IMR-90 (cell line): ENCODE results near the gene MYO9A. TPM values are rescaled to one million over a fixed set of nuclear protein-coding genes. Genes with fewer than 3 reads are reported as not detected.

Source experiments
- ATAC-seq: fragments of 200-7000 bp; cut with Tn5 transposase; 2 replicates; pipeline ENCODE4 v1.9.1; 2020; ENCODE audit warnings: low read depth, mild to moderate bottlenecking, moderate library complexity
- BruUV-seq: library from RNA; stranded (reverse); fragments of 400-500 nt; replicated peaks from 2 replicates; lab custom pipeline; 2021; lab: Mats Ljungman, UMichigan
- CTCF ChIA-PET: fragments of 300-600 bp; formaldehyde crosslinking; extraction: SDS; loops from one replicate; lab custom pipeline; 2021; ENCODE audit warnings: antibody characterized with exemption; lab: Yijun Ruan, JAX
- POLR2A ChIA-PET: fragments of 300-600 bp; sonication (Branson Sonifier 250); formaldehyde crosslinking; loops from one replicate; lab custom pipeline; 2022; ENCODE audit warnings: antibody characterized with exemption; ENCODE audit not compliant: unreplicated experiment; lab: Charles Lee
- DNase-seq: peaks from one replicate; pipeline ENCODE4 v3.0.0; 2013
- H2AFZ ChIP-seq: replicated peaks from 2 replicates; pipeline ENCODE3; 2013; ENCODE audit warnings: low read length, mild to moderate bottlenecking; ENCODE audit not compliant: poor library complexity
- H2AK5ac ChIP-seq: 2 replicates; pipeline ENCODE4 v1.6.1; 2013; ENCODE audit warnings: low read depth, low read length, inconsistent platforms
- H2AK9ac ChIP-seq: replicated peaks from 2 replicates; pipeline ENCODE3; 2013; ENCODE audit warnings: mild to moderate bottlenecking, low read depth, low read length, moderate library complexity; ENCODE audit not compliant: poor library complexity
- H2BK120ac ChIP-seq: 2 replicates; pipeline ENCODE4 v1.6.1; 2013; ENCODE audit warnings: low read depth, low read length, inconsistent platforms
- H2BK15ac ChIP-seq: 3 replicates; pipeline ENCODE4 v1.6.1; 2013; ENCODE audit warnings: low read depth, low read length, inconsistent platforms
- H2BK20ac ChIP-seq: 2 replicates; pipeline ENCODE4 v1.6.1; 2013; ENCODE audit warnings: low read depth, mild to moderate bottlenecking, inconsistent platforms, low read length, moderate library complexity
- H2BK5ac ChIP-seq: 2 replicates; pipeline ENCODE4 v1.6.1; 2013; ENCODE audit warnings: mild to moderate bottlenecking, low read depth, low read length, inconsistent platforms; ENCODE audit not compliant: poor library complexity, severe bottlenecking
- H3K14ac ChIP-seq: replicated peaks from 2 replicates; pipeline ENCODE4 v1.6.1; 2013; ENCODE audit warnings: low read depth, low read length, inconsistent platforms
- H3K18ac ChIP-seq: 2 replicates; pipeline ENCODE4 v1.6.1; 2013; ENCODE audit warnings: low read depth, low read length, control low read depth
- H3K23ac ChIP-seq: 2 replicates; pipeline ENCODE4 v1.6.1; 2013; ENCODE audit warnings: low read depth, low read length, inconsistent platforms
- H3K27ac ChIP-seq: 2 replicates; pipeline ENCODE4 v1.5.1; 2013; ENCODE audit warnings: mild to moderate bottlenecking, control low read depth, low read length; ENCODE audit not compliant: insufficient read depth
- H3K27me3 ChIP-seq: 2 replicates; pipeline ENCODE4 v1.6.1; 2013; ENCODE audit warnings: low read length; ENCODE audit not compliant: control insufficient read depth, insufficient read depth
- H3K36me3 ChIP-seq: 2 replicates; pipeline ENCODE4 v1.6.1; 2013; ENCODE audit warnings: low read length, mixed read lengths; ENCODE audit not compliant: control insufficient read depth, insufficient read depth
- H3K4ac ChIP-seq: 2 replicates; pipeline ENCODE4 v1.6.1; 2013; ENCODE audit warnings: low read depth, low read length, inconsistent platforms
- H3K4me1 ChIP-seq: 2 replicates; pipeline ENCODE4 v1.6.1; 2013; ENCODE audit warnings: low read length, mixed read lengths; ENCODE audit not compliant: control insufficient read depth, insufficient read depth
- H3K4me2 ChIP-seq: 2 replicates; pipeline ENCODE4 v1.6.1; 2013; ENCODE audit warnings: low read depth, mild to moderate bottlenecking, control low read depth, low read length, moderate library complexity
- H3K4me3 ChIP-seq: 2 replicates; pipeline ENCODE4 v1.5.1; 2013; ENCODE audit warnings: low read depth, mild to moderate bottlenecking, control low read depth, low read length, moderate library complexity; ENCODE audit not compliant: insufficient read depth
- H3K56ac ChIP-seq: 2 replicates; pipeline ENCODE4 v1.6.1; 2013; ENCODE audit warnings: low read length, inconsistent platforms; ENCODE audit not compliant: insufficient read depth; ENCODE audit errors: extremely low read depth
- H3K79me1 ChIP-seq, 2 experiments: 2 replicates each; pipeline ENCODE4 v1.6.1; 2013; ENCODE audit warnings: low read length in 2 of 2, inconsistent platforms in 1 of 2, low read depth in 1 of 2
- H3K9ac ChIP-seq: 2 replicates; pipeline ENCODE4 v1.6.1; 2013; ENCODE audit warnings: low read depth, low read length, control low read depth
- H3K9me1 ChIP-seq: 2 replicates; pipeline ENCODE4 v1.6.1; 2013; ENCODE audit warnings: low read length, inconsistent platforms; ENCODE audit not compliant: insufficient read depth
- H3K9me3 ChIP-seq: 2 replicates; pipeline ENCODE4 v1.6.1; 2013; ENCODE audit warnings: low read length; ENCODE audit not compliant: control insufficient read depth, insufficient read depth
- H4K20me1 ChIP-seq: 2 replicates; pipeline ENCODE4 v1.6.1; 2013; ENCODE audit warnings: low read length, inconsistent platforms; ENCODE audit not compliant: insufficient read depth
- H4K5ac ChIP-seq: 2 replicates; pipeline ENCODE4 v1.6.1; 2013; ENCODE audit warnings: mild to moderate bottlenecking, low read depth, low read length, control low read depth
- H4K8ac ChIP-seq, 2 experiments: 2 replicates each; pipeline ENCODE4 v1.6.1; 2013; ENCODE audit warnings: low read depth in 2 of 2, low read length in 2 of 2, control low read depth in 1 of 2, inconsistent platforms in 1 of 2
- H4K91ac ChIP-seq: 2 replicates; pipeline ENCODE4 v1.6.1; 2013; ENCODE audit warnings: low read depth, low read length, inconsistent platforms; ENCODE audit not compliant: insufficient read depth
- BHLHE40 ChIP-seq: fragments of 150-350 bp; IDR thresholded peaks from 2 replicates; pipeline ENCODE4 v1.6.1; 2016; ENCODE audit warnings: mild to moderate bottlenecking, low read depth, low read length
- CEBPB ChIP-seq: IDR thresholded peaks from 2 replicates; pipeline ENCODE4 v1.6.1; 2012; ENCODE audit warnings: low read depth, low read length, improper control_type of control experiment
- CHD1 ChIP-seq: IDR thresholded peaks from 2 replicates; pipeline ENCODE4 v1.6.1; 2012; ENCODE audit warnings: low read depth, low read length, improper control_type of control experiment
- ELK1 ChIP-seq: fragments of 150-350 bp; IDR thresholded peaks from 2 replicates; pipeline ENCODE4 v1.6.1; 2016; ENCODE audit warnings: low read depth, mild to moderate bottlenecking, low read length, moderate library complexity, borderline replicate concordance
- FOS ChIP-seq: fragments of 150-350 bp; IDR thresholded peaks from 2 replicates; pipeline ENCODE4 v1.6.1; 2016; ENCODE audit warnings: low read depth, low read length
- MAFK ChIP-seq: IDR thresholded peaks from 2 replicates; pipeline ENCODE4 v1.6.1; 2012; ENCODE audit warnings: low read depth, low read length, improper control_type of control experiment
- MAZ ChIP-seq: IDR thresholded peaks from 2 replicates; pipeline ENCODE4 v1.6.1; 2012; ENCODE audit warnings: low read depth, mild to moderate bottlenecking, low read length, improper control_type of control experiment, moderate library complexity, borderline replicate concordance
- MXI1 ChIP-seq: IDR thresholded peaks from 2 replicates; pipeline ENCODE4 v1.6.1; 2012; ENCODE audit warnings: low read depth, mild to moderate bottlenecking, low read length, moderate library complexity, borderline replicate concordance
- NFE2L2 ChIP-seq: fragments of 150-350 bp; IDR thresholded peaks from 2 replicates; pipeline ENCODE4 v1.6.1; 2016; ENCODE audit warnings: low read depth, mild to moderate bottlenecking, low read length
- POLR2A ChIP-seq: IDR thresholded peaks from 2 replicates; pipeline ENCODE4 v1.6.1; 2012; ENCODE audit warnings: mild to moderate bottlenecking, low read depth, low read length
- RAD21 ChIP-seq: IDR thresholded peaks from 2 replicates; pipeline ENCODE4 v1.6.1; 2012; ENCODE audit warnings: low read length, improper control_type of control experiment
- RCOR1 ChIP-seq: IDR thresholded peaks from 2 replicates; pipeline ENCODE4 v1.6.1; 2012; ENCODE audit warnings: mild to moderate bottlenecking, low read length, improper control_type of control experiment; ENCODE audit not compliant: insufficient replicate concordance
- RFX5 ChIP-seq: IDR thresholded peaks from 2 replicates; pipeline ENCODE4 v1.8.0; 2012; ENCODE audit warnings: low read depth, mild to moderate bottlenecking, low read length, moderate library complexity
- SMC3 ChIP-seq: fragments of 150-350 bp; IDR thresholded peaks from 2 replicates; pipeline ENCODE4 v1.6.1; 2016; ENCODE audit warnings: low read depth, mild to moderate bottlenecking, antibody characterized with exemption, low read length, moderate library complexity
- USF2 ChIP-seq: fragments of 150-350 bp; IDR thresholded peaks from 2 replicates; pipeline ENCODE4 v1.6.1; 2017; ENCODE audit warnings: mild to moderate bottlenecking, antibody characterized with exemption, low read length, low read depth
- WGBS, 2 experiments: methylation state at CpG; one replicate each; pipeline versions ENCODE4 v1.1.5 to v1.1.7; 2013; ENCODE audit warnings: missing lambda C conversion rate in 2 of 2; ENCODE audit not compliant: insufficient read length in 1 of 2; ENCODE audit errors: extremely low coverage in 2 of 2; 5-methylcytosine and 5-hydroxymethylcytosine counted together
- dilution Hi-C: fragments of 300-500 bp; cut with HindIII; formaldehyde crosslinking; loops from one replicate; pipeline ENCODE4 v1.14.3; 2018; ENCODE audit warnings: low sequenced_read_pairs; ENCODE audit not compliant: unreplicated experiment
- in situ Hi-C: fragments of 300-500 bp; cut with MboI; formaldehyde crosslinking; loops from 3 replicates; pipeline ENCODE4 v1.14.3; 2019; ENCODE audit warnings: low sequenced_read_pairs, inconsistent platforms, mixed read lengths
- intact Hi-C: fragments of 100-400 bp; cut with micrococcal nuclease; formaldehyde crosslinking; loops from 2 replicates; pipeline ENCODE4 v1.10.0; 2022
- polyA plus RNA-seq, 3 experiments: library from polyadenylated mRNA; depleted of rRNA; stranded (reverse); fragments of >200 nt; gene quantifications; 2 replicates each; pipeline ENCODE4 v1.2.3, GENCODE V29; 2012; ENCODE audit warnings: low replicate concordance in 1 of 3
- total RNA-seq: library from RNA; depleted of rRNA; stranded (reverse); fragments of >200 nt; gene quantifications from 2 replicates; pipeline ENCODE4 v1.2.3, GENCODE V29; 2012
- TF ChIP-seq, protein P1 (sequence below): conservative IDR thresholded peaks from 2 replicates; pipeline ENCODE4 v1.5.1; 2012; ENCODE audit warnings: mild to moderate bottlenecking, low read depth, low read length, improper control_type of control experiment

The MYO9A gene
- total and polyA plus RNA-seq, 2 of the 4 experiments (the other 2 are of a cell fraction) = 6.0 to 49.5 TPM

DNA sequence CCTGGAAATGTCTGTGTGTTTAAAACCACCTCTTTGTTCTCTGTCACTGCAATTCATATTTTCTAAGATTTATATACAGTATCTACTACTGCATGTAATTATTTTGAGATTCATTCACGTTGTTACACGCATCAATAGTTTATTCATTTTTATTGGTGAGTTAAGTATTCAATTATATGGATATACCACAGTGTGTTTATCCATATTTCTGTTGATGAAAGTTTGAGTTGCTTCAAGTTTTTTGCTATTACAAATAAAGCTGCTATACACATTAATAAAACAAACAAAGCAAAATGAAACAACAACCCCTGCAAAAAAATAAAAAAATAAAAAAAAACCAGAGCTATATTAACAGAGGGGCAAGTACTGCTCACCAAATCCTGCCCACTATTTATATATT is 185.3 kb downstream of the MYO9A start:
- Histone ChIP-seq H4K8ac (no peak overlapping the region), H4K20me1 (no peaks in the 10 kb centered on the region), H3K9me3 (peaks cover 13% of the 10 kb centered on the region), H3K23ac (no peak overlapping the region), H2BK20ac (no peak overlapping the region), H4K5ac (no peak overlapping the region), H2BK15ac (no peak overlapping the region), H3K4me1 (no peaks in the 10 kb centered on the region), H3K4me3 (no peak overlapping the region), H4K91ac (no peak overlapping the region), H3K4me2 (no peak overlapping the region), H2AFZ (no peak overlapping the region), H3K18ac (no peak overlapping the region), H3K9ac (no peak overlapping the region), H3K9me1 (no peaks in the 10 kb centered on the region), H2BK120ac (no peak overlapping the region), H3K27ac (no peak overlapping the region), H3K36me3 (peaks cover 5% of the 10 kb centered on the region; the same call in 1 of the 2 replicates), H3K56ac (no peak overlapping the region), H2AK9ac (no peak overlapping the region), H2AK5ac (no peak overlapping the region), H3K79me1 (no peaks in the 10 kb centered on the region), H2BK5ac (no peak overlapping the region), H3K27me3 (no peaks in the 10 kb centered on the region), H3K14ac (no peak overlapping the region), H3K4ac (no peak overlapping the region)
- no TSS peak for BruUV-seq
- in situ Hi-C loops (no loop called here), dilution Hi-C loops (no loop called here), intact Hi-C loops (no loop called here)
- POLR2A ChIA-PET = no interaction called here
- DNase-seq = no peak
- no peak for ATAC-seq
- TF ChIP-seq MAFK (no peak), FOS (no peak), CHD1 (no peak), POLR2A (no peak), NFE2L2 (no peak), ELK1 (no peak), MXI1 (no peak), MAZ (no peak), SMC3 (no peak), RFX5 (no peak), RAD21 (no peak), RCOR1 (no peak), CEBPB (no peak), USF2 (no peak), BHLHE40 (no peak)
- TF ChIP-seq, protein P1, sequence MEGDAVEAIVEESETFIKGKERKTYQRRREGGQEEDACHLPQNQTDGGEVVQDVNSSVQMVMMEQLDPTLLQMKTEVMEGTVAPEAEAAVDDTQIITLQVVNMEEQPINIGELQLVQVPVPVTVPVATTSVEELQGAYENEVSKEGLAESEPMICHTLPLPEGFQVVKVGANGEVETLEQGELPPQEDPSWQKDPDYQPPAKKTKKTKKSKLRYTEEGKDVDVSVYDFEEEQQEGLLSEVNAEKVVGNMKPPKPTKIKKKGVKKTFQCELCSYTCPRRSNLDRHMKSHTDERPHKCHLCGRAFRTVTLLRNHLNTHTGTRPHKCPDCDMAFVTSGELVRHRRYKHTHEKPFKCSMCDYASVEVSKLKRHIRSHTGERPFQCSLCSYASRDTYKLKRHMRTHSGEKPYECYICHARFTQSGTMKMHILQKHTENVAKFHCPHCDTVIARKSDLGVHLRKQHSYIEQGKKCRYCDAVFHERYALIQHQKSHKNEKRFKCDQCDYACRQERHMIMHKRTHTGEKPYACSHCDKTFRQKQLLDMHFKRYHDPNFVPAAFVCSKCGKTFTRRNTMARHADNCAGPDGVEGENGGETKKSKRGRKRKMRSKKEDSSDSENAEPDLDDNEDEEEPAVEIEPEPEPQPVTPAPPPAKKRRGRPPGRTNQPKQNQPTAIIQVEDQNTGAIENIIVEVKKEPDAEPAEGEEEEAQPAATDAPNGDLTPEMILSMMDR = no peak
- CTCF ChIA-PET = no interaction called here
- no CpG with 5 or more reads among the region's 2 CpGs for WGBS, 2 experiments
